ENCODE measurements around the gene ATRNL1.

- TF ChIP-seq FOXK2 (IDR thresholded peaks at IDR 0.05) = no peak
- TF ChIP-seq FOXA1 (IDR thresholded peaks at IDR 0.05) = no peak
These were observed 853.9 kb downstream of the ATRNL1 start for GRCh38 chr10:115947104-115947503.
